ENCODE measurements around the gene NDUFB3.
A peak's percentile ranks its signal among the peaks of the same experiment; 100 is the strongest.
"Not testable (repeated sequence)": the region's sequence is repeated elsewhere in the genome, so short reads cannot be mapped to it uniquely, and the experiment has no call there.

The NDUFB3 gene

GRCh38 chr2:201071479-201072200 is at the start of gene NDUFB3, which contains the start of gene HYCC2:
NDUFB3 (plus strand) TSS chr2:201072001; CDS start chr2:201078883, 6,882 bp downstream.
HYCC2 (minus strand) TSS chr2:201071671; CDS start chr2:201024009, 47,662 bp downstream.
- DNase-seq (ENCODE audit: low read depth in 3 of 3, low spot score in 1 of 3) = peak; percentile 78 to 89 (median 80)

GRCh38 chr2:201024518-201024917 is 47.3 kb upstream of the NDUFB3 start:
- DNase-seq (ENCODE audit: low read depth in 3 of 3, low spot score in 1 of 3) = no peak

- DNase-seq (ENCODE audit: low read depth in 3 of 3, low spot score in 1 of 3) = not testable (repeated sequence)
These were observed 37.4 kb upstream of the NDUFB3 start for GRCh38 chr2:201034355-201034754.

- DNase-seq (ENCODE audit: low read depth in 3 of 3, low spot score in 1 of 3) = not testable (repeated sequence)
These were observed 33.4 kb upstream of the NDUFB3 start for GRCh38 chr2:201038361-201038760.

GRCh38 chr2:201038855-201039254 is 32.9 kb upstream of the NDUFB3 start:
- no peak for DNase-seq (ENCODE audit: low read depth in 3 of 3, low spot score in 1 of 3)

GRCh38 chr2:201040867-201041628 is 30.8 kb upstream of the NDUFB3 start:
- no peak for DNase-seq (ENCODE audit: low read depth in 3 of 3, low spot score in 1 of 3)

- not testable (repeated sequence) for DNase-seq (ENCODE audit: low read depth in 3 of 3, low spot score in 1 of 3)
These were observed 29.4 kb upstream of the NDUFB3 start for GRCh38 chr2:201042451-201042850.

GRCh38 chr2:201043050-201043449 is 28.8 kb upstream of the NDUFB3 start:
- not testable (repeated sequence) for DNase-seq (ENCODE audit: low read depth in 3 of 3, low spot score in 1 of 3)

- DNase-seq (ENCODE audit: low read depth in 3 of 3, low spot score in 1 of 3) = no peak
These were observed 24.9 kb upstream of the NDUFB3 start for GRCh38 chr2:201046881-201047280.

GRCh38 chr2:201049455-201049854 is 22.3 kb upstream of the NDUFB3 start:
- no peak for DNase-seq (ENCODE audit: low read depth in 3 of 3, low spot score in 1 of 3)

GRCh38 chr2:201057087-201057521 is 14.7 kb upstream of the NDUFB3 start:
- DNase-seq (ENCODE audit: low read depth in 3 of 3, low spot score in 1 of 3) = no peak

- DNase-seq (ENCODE audit: low read depth in 3 of 3, low spot score in 1 of 3) = no peak
These were observed 14.0 kb upstream of the NDUFB3 start for GRCh38 chr2:201057715-201058248.

- DNase-seq (ENCODE audit: low read depth in 3 of 3, low spot score in 1 of 3) = no peak
These were observed 12.9 kb upstream of the NDUFB3 start for GRCh38 chr2:201058914-201059313.

GRCh38 chr2:201059961-201060755 is 11.6 kb upstream of the NDUFB3 start:
- no peak for DNase-seq (ENCODE audit: low read depth in 3 of 3, low spot score in 1 of 3)

- DNase-seq (ENCODE audit: low read depth in 3 of 3, low spot score in 1 of 3) = not testable (repeated sequence)
These were observed 8.3 kb upstream of the NDUFB3 start for GRCh38 chr2:201063516-201063915.

GRCh38 chr2:201064797-201065329 is 6.9 kb upstream of the NDUFB3 start:
- DNase-seq (ENCODE audit: low read depth in 3 of 3, low spot score in 1 of 3) = no peak

- DNase-seq (ENCODE audit: low read depth in 3 of 3, low spot score in 1 of 3) = no peak
These were observed 788 bp upstream of the NDUFB3 start for GRCh38 chr2:201070948-201071478.

- no peak for DNase-seq (ENCODE audit: low read depth in 3 of 3, low spot score in 1 of 3)
These were observed 365 bp downstream of the NDUFB3 start for GRCh38 chr2:201072201-201072530.

- DNase-seq (ENCODE audit: low read depth in 3 of 3, low spot score in 1 of 3) = no peak
These were observed 1.3 kb downstream of the NDUFB3 start for GRCh38 chr2:201073071-201073470.

GRCh38 chr2:201074996-201075395 is 3.2 kb downstream of the NDUFB3 start:
- no peak for DNase-seq (ENCODE audit: low read depth in 3 of 3, low spot score in 1 of 3)

- no peak for DNase-seq (ENCODE audit: low read depth in 3 of 3, low spot score in 1 of 3)
These were observed 13.1 kb downstream of the NDUFB3 start for GRCh38 chr2:201084863-201085262.

Data from stimulated activated CD4-positive, alpha-beta T cell treated with anti-CD3 and anti-CD28 coated beads, TNF-alpha, amount 100 ng/mL, for 1 hour (primary cell).